HCT116 (cell line): Measurements from ENCODE around the gene THPO. TPM values are rescaled to one million over a fixed set of nuclear protein-coding genes. Genes with fewer than 3 reads are reported as not detected.

Experiments
- ATAC-seq: fragments of 200-7000 bp; cut with Tn5 transposase; 2 replicates; pipeline ENCODE4 v1.9.1; 2020; ENCODE audit warnings: mild to moderate bottlenecking, moderate library complexity
- BruUV-seq: library from RNA; stranded (reverse); fragments of 400-500 nt; replicated peaks from 2 replicates; lab custom pipeline; 2021; lab: Mats Ljungman, UMichigan
- CTCF ChIA-PET: fragments of 300-600 bp; sonication (Branson Sonifier 250); formaldehyde crosslinking; loops from one replicate; lab custom pipeline; 2021; ENCODE audit warnings: antibody characterized with exemption; lab: Charles Lee
- POLR2A ChIA-PET: fragments of 300-600, 350-600 bp; sonication (Branson Sonifier 250); formaldehyde crosslinking; loops from one replicate; lab custom pipeline; 2021; ENCODE audit warnings: antibody characterized with exemption; lab: Charles Lee
- RAD21 ChIA-PET, 2 experiments: fragments of 300-600 bp; sonication (Branson Sonifier 250); formaldehyde crosslinking; loops; one replicate each; lab custom pipeline; 2023; ENCODE audit warnings: low total read pairs in 2 of 2; ENCODE audit not compliant: uncharacterized antibody in 2 of 2, unreplicated experiment in 2 of 2, low non-redundant PET in 1 of 2; lab: Charles Lee
- DNase-seq: peaks from one replicate; pipeline ENCODE4 v3.0.0-alpha.2; 2010; ENCODE audit warnings: low read depth, low spot score
- H2AFZ ChIP-seq: fragments of 200-600 bp; shearing (Covaris generic), sonication (generic); 2 replicates; pipeline ENCODE4 v1.6.1; 2017; ENCODE audit warnings: low read depth, mixed run types, mixed read lengths, antibody characterized with exemption, low read length; ENCODE audit not compliant: poor library complexity, severe bottlenecking
- H3K27ac ChIP-seq: 2 replicates; pipeline ENCODE4 v1.5.1; 2012; ENCODE audit warnings: low read depth, low read length
- H3K27me3 ChIP-seq: fragments of 200-600 bp; sonication (generic); 2 replicates; pipeline ENCODE4 v1.6.1; 2016; ENCODE audit warnings: mixed run types, low read length, mixed read lengths; ENCODE audit not compliant: insufficient read depth
- H3K36me3 ChIP-seq, 2 experiments: fragments of 200-500 bp in 1 of 2; fragments of 200-600 bp in 1 of 2; sonication (Bioruptor generic) in 1 of 2; sonication (generic) in 1 of 2; 2 replicates each; pipeline versions ENCODE4 v1.5.1 to v1.6.1; 2014 to 2016; ENCODE audit warnings: low read length in 2 of 2, inconsistent platforms in 1 of 2, mixed read lengths in 1 of 2, mixed run types in 1 of 2; ENCODE audit not compliant: insufficient read depth in 2 of 2, control insufficient read depth in 1 of 2
- H3K4me1 ChIP-seq, 2 experiments: fragments of 200-600 bp in 1 of 2; sonication (generic) in 1 of 2; 2 replicates each; pipeline versions ENCODE4 v1.5.1 to v1.6.1; 2012 to 2017; ENCODE audit warnings: low read length in 2 of 2, inconsistent platforms in 1 of 2, mild to moderate bottlenecking in 1 of 2, mixed read lengths in 1 of 2, mixed run types in 1 of 2, moderate library complexity in 1 of 2; ENCODE audit not compliant: insufficient read depth in 2 of 2, control insufficient read depth in 1 of 2
- H3K4me2 ChIP-seq: fragments of 200-600 bp; sonication (generic); 2 replicates; pipeline ENCODE4 v1.6.1; 2017; ENCODE audit warnings: mixed run types, low read length, mixed read lengths
- H3K4me3 ChIP-seq, 2 experiments: fragments of 200-600 bp in 1 of 2; sonication (generic) in 1 of 2; replicated peaks in 1 of 2; 2 replicates each; pipeline ENCODE4 v1.5.1; 2011 to 2016; ENCODE audit warnings: low read length in 2 of 2, control low read depth in 1 of 2, low read depth in 1 of 2, mild to moderate bottlenecking in 1 of 2, mixed read lengths in 1 of 2, mixed run types in 1 of 2
- H3K79me2 ChIP-seq: fragments of 200-600 bp; sonication (generic); 2 replicates; pipeline ENCODE4 v1.6.1; 2017; ENCODE audit warnings: mild to moderate bottlenecking, mixed run types, low read length, moderate library complexity, mixed read lengths; ENCODE audit not compliant: insufficient read depth
- H3K9ac ChIP-seq: fragments of 200-600 bp; sonication (generic); 2 replicates; pipeline ENCODE4 v1.6.1; 2016; ENCODE audit warnings: low read length, mixed read lengths
- H3K9me2 ChIP-seq: fragments of 200-600 bp; sonication (generic), shearing (Covaris generic); 2 replicates; pipeline ENCODE4 v1.6.1; 2017; ENCODE audit warnings: mixed run types, mild to moderate bottlenecking, moderate library complexity; ENCODE audit not compliant: insufficient read depth
- H3K9me3 ChIP-seq, 2 experiments: fragments of 200-500 bp in 1 of 2; fragments of 200-600 bp in 1 of 2; sonication (Bioruptor generic) in 1 of 2; sonication (generic) in 1 of 2; 2 replicates each; pipeline ENCODE4 v1.6.1; 2014 to 2017; ENCODE audit warnings: low read length in 2 of 2, mixed read lengths in 2 of 2, inconsistent platforms in 1 of 2, low read depth in 1 of 2, mild to moderate bottlenecking in 1 of 2, mixed run types in 1 of 2, moderate library complexity in 1 of 2; ENCODE audit not compliant: control insufficient read depth in 1 of 2, insufficient read depth in 1 of 2
- H4K20me1 ChIP-seq: fragments of 200-600 bp; sonication (generic), shearing (Covaris generic); 2 replicates; pipeline ENCODE4 v1.6.1; 2017; ENCODE audit warnings: mixed run types, mild to moderate bottlenecking, moderate library complexity; ENCODE audit not compliant: insufficient read depth
- CBX3 ChIP-seq: IDR thresholded peaks from 2 replicates; pipeline ENCODE4 v1.6.1; 2012; ENCODE audit warnings: low read depth
- CEBPB ChIP-seq: IDR thresholded peaks from 2 replicates; pipeline ENCODE4 v1.6.1; 2012; ENCODE audit warnings: low read depth
- ELF1 ChIP-seq: IDR thresholded peaks from 2 replicates; pipeline ENCODE4 v1.6.1; 2012; ENCODE audit warnings: low read depth, borderline replicate concordance
- EZH2 ChIP-seq: fragments of 200-600 bp; sonication (generic); IDR thresholded peaks from 2 replicates; pipeline ENCODE4 v1.6.1; 2017; ENCODE audit warnings: antibody characterized with exemption, mixed run types
- EZH2phosphoT487 ChIP-seq: fragments of 200-600 bp; IDR thresholded peaks from 2 replicates; pipeline ENCODE4 v1.6.1; 2018; ENCODE audit warnings: antibody characterized with exemption, borderline replicate concordance
- FOSL1 ChIP-seq: IDR thresholded peaks from 2 replicates; pipeline ENCODE4 v1.6.1; 2012; ENCODE audit warnings: low read depth
- JUND ChIP-seq: IDR thresholded peaks from 2 replicates; pipeline ENCODE4 v1.6.1; 2012
- POLR2A ChIP-seq: IDR thresholded peaks from 2 replicates; pipeline ENCODE4 v1.7.0; 2011; ENCODE audit warnings: borderline replicate concordance; ENCODE audit not compliant: insufficient read depth, insufficient read length; ENCODE audit errors: extremely low read depth
- POLR2AphosphoS5 ChIP-seq: IDR thresholded peaks from 2 replicates; pipeline ENCODE4 v1.6.1; 2011; ENCODE audit warnings: mild to moderate bottlenecking, low read depth, low read length, moderate library complexity
- RAD21 ChIP-seq: IDR thresholded peaks from 2 replicates; pipeline ENCODE4 v1.6.1; 2012; ENCODE audit warnings: low read depth, mild to moderate bottlenecking
- SIN3A ChIP-seq: IDR thresholded peaks from 2 replicates; pipeline ENCODE4 v1.6.1; 2012; ENCODE audit warnings: low read depth
- SP1 ChIP-seq: IDR thresholded peaks from 2 replicates; pipeline ENCODE4 v1.6.1; 2012; ENCODE audit warnings: low read depth
- SRF ChIP-seq: IDR thresholded peaks from 2 replicates; pipeline ENCODE4 v1.6.1; 2012; ENCODE audit warnings: low read depth
- TCF7L2 ChIP-seq: IDR thresholded peaks from 2 replicates; pipeline ENCODE4 v1.7.0; 2011; ENCODE audit warnings: borderline replicate concordance, inconsistent platforms; ENCODE audit not compliant: insufficient read depth, insufficient read length; ENCODE audit errors: extremely low read depth
- YY1 ChIP-seq: IDR thresholded peaks from 2 replicates; pipeline ENCODE4 v1.6.1; 2011; ENCODE audit warnings: low read length, low read depth, moderate library complexity, mild to moderate bottlenecking; ENCODE audit not compliant: insufficient replicate concordance; ENCODE audit errors: extremely low read depth
- ZFX ChIP-seq: fragments of 450-650 bp; IDR thresholded peaks from 2 replicates; pipeline ENCODE4 v1.6.1; 2017
- ZNF274 ChIP-seq: fragments of 200-500 bp; sonication (Bioruptor generic); IDR thresholded peaks from 2 replicates; pipeline ENCODE4 v1.6.1; 2014; ENCODE audit warnings: mild to moderate bottlenecking, low read depth, low read length, inconsistent platforms
- intact Hi-C: fragments of 100-400 bp; cut with micrococcal nuclease; formaldehyde crosslinking; loops from 2 replicates; pipeline ENCODE4 v1.10.0; 2022
- total RNA-seq: library from RNA; stranded (reverse); gene quantifications from one replicate; pipeline ENCODE4 v1.2.1, GENCODE V29; 2021; ENCODE audit not compliant: unreplicated experiment
- TF ChIP-seq, protein P1 (sequence below): IDR thresholded peaks from 2 replicates; pipeline ENCODE4 v1.6.1; 2011; ENCODE audit warnings: mild to moderate bottlenecking, low read length, moderate library complexity; ENCODE audit not compliant: insufficient replicate concordance; ENCODE audit errors: extremely low read depth
- TF ChIP-seq, protein P2 (sequence below): IDR thresholded peaks from 2 replicates; pipeline ENCODE4 v1.6.1; 2012; ENCODE audit warnings: low read depth
- TF ChIP-seq, protein P3 (sequence below): IDR thresholded peaks from 2 replicates; pipeline ENCODE4 v1.6.1; 2012

THPO gene
- total RNA-seq, 1 experiment from 2014 or later, result not detected

DNA sequence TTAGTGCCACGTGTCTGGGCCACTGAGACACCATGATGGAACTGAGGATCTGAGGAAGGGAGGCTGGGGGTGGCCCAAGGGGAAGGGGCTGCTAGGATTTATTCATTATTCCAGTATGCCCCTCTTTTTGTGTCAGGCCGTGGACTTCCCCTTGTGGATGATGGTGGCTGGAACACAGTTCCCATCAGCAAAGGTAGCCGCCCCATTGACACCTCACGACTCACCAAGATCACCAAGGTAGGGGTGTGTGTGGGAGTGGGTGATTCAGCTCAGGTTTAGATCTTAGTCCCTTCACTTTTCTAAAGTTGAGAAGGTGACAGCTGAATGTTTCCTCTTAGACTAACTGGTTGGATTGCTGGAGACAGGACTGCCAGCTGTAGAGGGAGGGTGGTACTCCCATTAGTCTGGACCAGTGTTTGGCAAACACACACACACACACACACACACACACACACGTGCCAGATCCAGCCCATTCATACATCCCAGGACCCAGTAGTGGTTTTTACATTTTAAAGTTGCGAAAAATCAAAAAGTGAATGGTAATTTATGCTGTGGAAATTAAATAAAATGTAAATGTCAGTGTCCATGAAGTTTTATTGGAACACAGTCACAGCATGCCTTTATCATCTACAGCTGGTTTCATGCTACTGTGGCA is 52.2 kb downstream of the THPO start:
- Histone ChIP-seq H4K20me1 (peaks cover 15% of the 10 kb centered on the region; the same call in 1 of the 2 replicates), H3K36me3 (peaks cover 87 to 97% of the 10 kb centered on the region in 2 experiments), H3K4me2 (no peak overlapping the region)

More for the DNA sequence above, 52.2 kb downstream of the THPO start:
- RAD21 ChIA-PET, result interaction anchor here in 1 of 2 experiments (0.6 kb wide), 1 partner anchor 430 kb away, joined by 4 read pairs; no protein-coding TSS in a partner anchor
- ATAC-seq (no peak), DNase-seq (no peak)
- H3K9ac ChIP-seq, result no peak overlapping the region
- H3K27ac ChIP-seq, result no peak overlapping the region
- H2AFZ ChIP-seq, result no peak overlapping the region
- peaks cover 0 to 7% of the 10 kb centered on the region in 2 experiments; a peak in 2 of 4 replicates for H3K4me1 ChIP-seq
- intact Hi-C loops, result no loop called here
- no peak for TF ChIP-seq YY1
- no peak for TF ChIP-seq ZFX
- TF ChIP-seq POLR2A, result no peak
- TF ChIP-seq, protein P1, sequence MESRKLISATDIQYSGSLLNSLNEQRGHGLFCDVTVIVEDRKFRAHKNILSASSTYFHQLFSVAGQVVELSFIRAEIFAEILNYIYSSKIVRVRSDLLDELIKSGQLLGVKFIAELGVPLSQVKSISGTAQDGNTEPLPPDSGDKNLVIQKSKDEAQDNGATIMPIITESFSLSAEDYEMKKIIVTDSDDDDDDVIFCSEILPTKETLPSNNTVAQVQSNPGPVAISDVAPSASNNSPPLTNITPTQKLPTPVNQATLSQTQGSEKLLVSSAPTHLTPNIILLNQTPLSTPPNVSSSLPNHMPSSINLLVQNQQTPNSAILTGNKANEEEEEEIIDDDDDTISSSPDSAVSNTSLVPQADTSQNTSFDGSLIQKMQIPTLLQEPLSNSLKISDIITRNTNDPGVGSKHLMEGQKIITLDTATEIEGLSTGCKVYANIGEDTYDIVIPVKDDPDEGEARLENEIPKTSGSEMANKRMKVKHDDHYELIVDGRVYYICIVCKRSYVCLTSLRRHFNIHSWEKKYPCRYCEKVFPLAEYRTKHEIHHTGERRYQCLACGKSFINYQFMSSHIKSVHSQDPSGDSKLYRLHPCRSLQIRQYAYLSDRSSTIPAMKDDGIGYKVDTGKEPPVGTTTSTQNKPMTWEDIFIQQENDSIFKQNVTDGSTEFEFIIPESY, result no peak
- no peak for TF ChIP-seq CEBPB
- TF ChIP-seq, protein P2, sequence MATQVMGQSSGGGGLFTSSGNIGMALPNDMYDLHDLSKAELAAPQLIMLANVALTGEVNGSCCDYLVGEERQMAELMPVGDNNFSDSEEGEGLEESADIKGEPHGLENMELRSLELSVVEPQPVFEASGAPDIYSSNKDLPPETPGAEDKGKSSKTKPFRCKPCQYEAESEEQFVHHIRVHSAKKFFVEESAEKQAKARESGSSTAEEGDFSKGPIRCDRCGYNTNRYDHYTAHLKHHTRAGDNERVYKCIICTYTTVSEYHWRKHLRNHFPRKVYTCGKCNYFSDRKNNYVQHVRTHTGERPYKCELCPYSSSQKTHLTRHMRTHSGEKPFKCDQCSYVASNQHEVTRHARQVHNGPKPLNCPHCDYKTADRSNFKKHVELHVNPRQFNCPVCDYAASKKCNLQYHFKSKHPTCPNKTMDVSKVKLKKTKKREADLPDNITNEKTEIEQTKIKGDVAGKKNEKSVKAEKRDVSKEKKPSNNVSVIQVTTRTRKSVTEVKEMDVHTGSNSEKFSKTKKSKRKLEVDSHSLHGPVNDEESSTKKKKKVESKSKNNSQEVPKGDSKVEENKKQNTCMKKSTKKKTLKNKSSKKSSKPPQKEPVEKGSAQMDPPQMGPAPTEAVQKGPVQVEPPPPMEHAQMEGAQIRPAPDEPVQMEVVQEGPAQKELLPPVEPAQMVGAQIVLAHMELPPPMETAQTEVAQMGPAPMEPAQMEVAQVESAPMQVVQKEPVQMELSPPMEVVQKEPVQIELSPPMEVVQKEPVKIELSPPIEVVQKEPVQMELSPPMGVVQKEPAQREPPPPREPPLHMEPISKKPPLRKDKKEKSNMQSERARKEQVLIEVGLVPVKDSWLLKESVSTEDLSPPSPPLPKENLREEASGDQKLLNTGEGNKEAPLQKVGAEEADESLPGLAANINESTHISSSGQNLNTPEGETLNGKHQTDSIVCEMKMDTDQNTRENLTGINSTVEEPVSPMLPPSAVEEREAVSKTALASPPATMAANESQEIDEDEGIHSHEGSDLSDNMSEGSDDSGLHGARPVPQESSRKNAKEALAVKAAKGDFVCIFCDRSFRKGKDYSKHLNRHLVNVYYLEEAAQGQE, result no peak
- TF ChIP-seq SRF, result no peak
- no peak for TF ChIP-seq RAD21
- no peak for TF ChIP-seq ELF1
- TF ChIP-seq POLR2AphosphoS5, result no peak
- no peak for TF ChIP-seq SIN3A
- TF ChIP-seq, protein P3, sequence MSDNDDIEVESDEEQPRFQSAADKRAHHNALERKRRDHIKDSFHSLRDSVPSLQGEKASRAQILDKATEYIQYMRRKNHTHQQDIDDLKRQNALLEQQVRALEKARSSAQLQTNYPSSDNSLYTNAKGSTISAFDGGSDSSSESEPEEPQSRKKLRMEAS, result no peak
- no peak for TF ChIP-seq ZNF274
- TF ChIP-seq CBX3, result no peak
- TF ChIP-seq EZH2, result no peak
- TF ChIP-seq FOSL1, result no peak
- TF ChIP-seq EZH2phosphoT487, result no peak
- no peak for TF ChIP-seq TCF7L2
- TF ChIP-seq SP1, result no peak
- no peak for TF ChIP-seq JUND
- no peaks in the 10 kb centered on the region for H3K27me3 ChIP-seq
- CTCF ChIA-PET, result no interaction called here
- no peaks in the 10 kb centered on the region for H3K9me2 ChIP-seq
- H3K79me2 ChIP-seq, result peaks cover 98% of the 10 kb centered on the region
- POLR2A ChIA-PET, result no interaction called here
- no TSS peak for BruUV-seq
- no peaks in the 10 kb centered on the region for H3K9me3 ChIP-seq
- no peak overlapping the region for H3K4me3 ChIP-seq
